Lower leg skin (tissue), 3 donors: ENCODE results near the gene KCNN4.

Experiments
- POLR2A ChIP-seq, 2 donors: fragments of 450-650 bp; IDR thresholded peaks; one replicate each; pipeline ENCODE4 v1.6.1; 2016 to 2017; ENCODE audit warnings: antibody characterized with exemption in 2 of 2, mild to moderate bottlenecking in 1 of 2, moderate library complexity in 1 of 2
- TF ChIP-seq, protein P1 (sequence below), 3 donors: fragments of 450-650 bp; IDR thresholded peaks; one replicate each; pipeline ENCODE4 v1.5.1; 2016; ENCODE audit warnings: antibody characterized with exemption in 3 of 3, mild to moderate bottlenecking in 3 of 3, moderate library complexity in 2 of 3

- TF ChIP-seq, protein P1, sequence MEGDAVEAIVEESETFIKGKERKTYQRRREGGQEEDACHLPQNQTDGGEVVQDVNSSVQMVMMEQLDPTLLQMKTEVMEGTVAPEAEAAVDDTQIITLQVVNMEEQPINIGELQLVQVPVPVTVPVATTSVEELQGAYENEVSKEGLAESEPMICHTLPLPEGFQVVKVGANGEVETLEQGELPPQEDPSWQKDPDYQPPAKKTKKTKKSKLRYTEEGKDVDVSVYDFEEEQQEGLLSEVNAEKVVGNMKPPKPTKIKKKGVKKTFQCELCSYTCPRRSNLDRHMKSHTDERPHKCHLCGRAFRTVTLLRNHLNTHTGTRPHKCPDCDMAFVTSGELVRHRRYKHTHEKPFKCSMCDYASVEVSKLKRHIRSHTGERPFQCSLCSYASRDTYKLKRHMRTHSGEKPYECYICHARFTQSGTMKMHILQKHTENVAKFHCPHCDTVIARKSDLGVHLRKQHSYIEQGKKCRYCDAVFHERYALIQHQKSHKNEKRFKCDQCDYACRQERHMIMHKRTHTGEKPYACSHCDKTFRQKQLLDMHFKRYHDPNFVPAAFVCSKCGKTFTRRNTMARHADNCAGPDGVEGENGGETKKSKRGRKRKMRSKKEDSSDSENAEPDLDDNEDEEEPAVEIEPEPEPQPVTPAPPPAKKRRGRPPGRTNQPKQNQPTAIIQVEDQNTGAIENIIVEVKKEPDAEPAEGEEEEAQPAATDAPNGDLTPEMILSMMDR (IDR thresholded peaks at IDR 0.05) = no peak
- TF ChIP-seq POLR2A (IDR thresholded peaks at IDR 0.05) = no peak
Observed at GRCh38 chr19:43768273-43769050, 12.3 kb downstream of the KCNN4 start.
